WERI-Rb-1 (cell line): ENCODE data around the gene CREG2.

Experiments used
- DNase-seq: peaks from one replicate; pipeline ENCODE4 v3.0.0-alpha.2; 2020
- H3K27ac ChIP-seq: fragments of 250-450 bp; sonication (Bioruptor Pico); 2 replicates; pipeline ENCODE4 v1.5.1; 2020; ENCODE audit warnings: mild to moderate bottlenecking, moderate library complexity
- H3K27me3 ChIP-seq: fragments of 250-450 bp; sonication (Bioruptor Pico); 2 replicates; pipeline ENCODE4 v1.5.1; 2021; ENCODE audit warnings: mild to moderate bottlenecking, low read depth, moderate library complexity; ENCODE audit not compliant: insufficient read depth, severe bottlenecking
- H3K36me3 ChIP-seq: fragments of 250-450 bp; sonication (Bioruptor Pico); 2 replicates; pipeline ENCODE4 v1.5.1; 2020; ENCODE audit warnings: mild to moderate bottlenecking, moderate library complexity
- H3K4me3 ChIP-seq: 2 replicates; pipeline ENCODE4 v1.5.1; 2011; ENCODE audit warnings: low read depth, mild to moderate bottlenecking, control low read depth, low read length
- H3K9me3 ChIP-seq: fragments of 250-450 bp; sonication (Bioruptor Pico); 2 replicates; pipeline ENCODE4 v1.5.1; 2021; ENCODE audit warnings: mild to moderate bottlenecking, moderate library complexity; ENCODE audit not compliant: severe bottlenecking
- CTCF ChIP-seq: IDR thresholded peaks from 2 replicates; pipeline ENCODE4 v1.5.1; 2011; ENCODE audit warnings: low read depth, mild to moderate bottlenecking, control low read depth, inconsistent platforms, low read length

CREG2 gene

DNA sequence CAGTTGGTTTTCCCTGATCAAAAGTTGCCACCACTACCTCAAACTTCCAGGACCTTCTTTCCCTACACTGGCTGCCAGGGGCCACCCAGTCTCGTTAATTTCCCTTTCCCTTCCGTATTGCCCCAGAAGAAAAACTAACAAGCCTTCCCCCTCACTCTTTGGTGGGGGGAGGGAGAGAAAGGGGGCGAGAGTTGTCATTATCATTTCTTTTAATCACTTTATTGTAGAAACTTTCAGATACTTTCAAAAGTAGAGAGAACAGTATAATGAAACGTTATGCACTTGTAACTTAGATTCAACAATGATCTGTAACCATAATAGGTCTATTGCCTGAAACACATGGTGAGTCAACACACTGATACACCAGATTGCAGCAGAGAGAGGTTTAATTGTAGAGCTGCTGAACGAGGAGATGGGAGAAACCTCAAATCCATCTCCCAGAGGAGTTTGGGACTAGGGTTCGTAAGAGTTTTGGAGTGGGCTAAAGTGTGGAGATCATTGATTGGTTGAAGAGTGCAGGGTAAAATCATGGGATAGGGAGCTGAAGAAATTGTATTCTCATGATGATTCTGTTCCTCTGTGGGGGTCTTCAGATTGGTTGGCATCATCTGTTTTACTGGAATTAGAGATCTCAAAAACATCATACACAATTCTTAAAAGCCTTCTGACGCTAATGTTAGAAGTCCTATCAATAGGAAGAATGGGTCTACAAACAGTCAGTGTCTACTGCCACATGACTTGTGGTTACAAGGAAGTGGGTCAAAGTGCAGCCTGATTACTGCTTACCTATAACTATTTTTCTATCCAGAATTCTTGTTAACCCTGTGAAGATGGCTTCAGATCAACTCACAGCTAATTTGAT is 76.2 kb downstream of the CREG2 start:
- DNase-seq: no peak
- Histone ChIP-seq H3K9me3 (no peaks in the 10 kb centered on the region), H3K4me3 (no peak overlapping the region), H3K27me3 (no peaks in the 10 kb centered on the region), H3K27ac (no peak overlapping the region), H3K36me3 (peaks cover 19% of the 10 kb centered on the region)
- no peak for TF ChIP-seq CTCF

DNA sequence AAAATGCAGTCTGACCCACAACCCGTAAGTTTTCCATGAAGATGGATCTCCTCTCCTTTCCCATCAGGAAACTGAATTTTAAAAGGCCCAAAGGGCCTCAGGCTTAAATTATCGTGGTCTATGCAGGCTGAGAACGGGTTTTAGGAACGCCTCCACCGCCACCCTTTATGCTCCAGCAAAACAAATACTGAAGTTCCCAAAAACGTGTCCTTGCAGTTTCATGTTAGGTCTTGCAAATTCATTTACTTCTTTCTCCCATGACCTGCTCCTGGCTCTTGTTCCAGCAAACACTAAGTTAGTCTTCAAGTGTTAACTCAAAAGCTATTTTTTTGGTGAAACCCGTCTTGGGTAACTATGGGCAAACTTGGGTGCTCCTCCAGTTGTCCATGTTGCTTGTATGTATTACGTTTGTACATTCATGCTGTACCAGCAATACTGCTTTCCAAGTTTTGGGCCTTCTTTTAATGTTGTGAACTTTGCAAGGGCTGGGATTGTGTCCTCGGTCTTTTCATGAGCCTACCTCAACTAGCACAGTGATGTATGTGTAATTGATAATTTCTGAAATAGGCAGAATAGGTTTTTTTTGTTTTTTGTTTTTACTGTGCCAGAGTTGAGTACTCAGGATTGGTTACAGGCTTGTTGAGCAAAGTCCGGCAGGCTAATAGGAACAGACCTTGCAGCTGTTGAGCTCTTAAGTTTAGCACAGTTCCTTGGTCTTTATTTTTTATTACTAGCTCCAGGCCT is 77.0 kb downstream of the CREG2 start:
- Histone ChIP-seq H3K9me3 (no peaks in the 10 kb centered on the region), H3K36me3 (peaks cover 24% of the 10 kb centered on the region), H3K4me3 (no peak overlapping the region), H3K27ac (no peak overlapping the region), H3K27me3 (no peaks in the 10 kb centered on the region)
- no peak for TF ChIP-seq CTCF
- no peak for DNase-seq

- no peaks in the 10 kb centered on the region for H3K27me3 ChIP-seq
- H3K36me3 ChIP-seq: peaks cover 32% of the 10 kb centered on the region
- DNase-seq: peak; percentile 91
- TF ChIP-seq CTCF: no peak
- peak within 1 kb of the TSS; percentile 86 for H3K27ac ChIP-seq
- no peaks in the 10 kb centered on the region for H3K9me3 ChIP-seq
- H3K4me3 ChIP-seq: peak within 1 kb of the TSS; percentile 75
Measured at GRCh38 chr2:101308432-101309210, 78.7 kb downstream of the CREG2 start, which contains the start of gene RNF149. TSS of gene RNF149 (minus strand) at chr2:101308701. CDS start at chr2:101308588, 113 bp downstream.

- Histone ChIP-seq H3K27me3 (no peaks in the 10 kb centered on the region), H3K27ac (peak overlapping the region; percentile 86), H3K36me3 (peaks cover 32% of the 10 kb centered on the region), H3K9me3 (no peaks in the 10 kb centered on the region), H3K4me3 (peak overlapping the region; percentile 75)
- no peak for TF ChIP-seq CTCF
- peak; percentile 25 for DNase-seq
Measured at GRCh38 chr2:101307950-101308431, 79.3 kb downstream of the CREG2 start.

DNA sequence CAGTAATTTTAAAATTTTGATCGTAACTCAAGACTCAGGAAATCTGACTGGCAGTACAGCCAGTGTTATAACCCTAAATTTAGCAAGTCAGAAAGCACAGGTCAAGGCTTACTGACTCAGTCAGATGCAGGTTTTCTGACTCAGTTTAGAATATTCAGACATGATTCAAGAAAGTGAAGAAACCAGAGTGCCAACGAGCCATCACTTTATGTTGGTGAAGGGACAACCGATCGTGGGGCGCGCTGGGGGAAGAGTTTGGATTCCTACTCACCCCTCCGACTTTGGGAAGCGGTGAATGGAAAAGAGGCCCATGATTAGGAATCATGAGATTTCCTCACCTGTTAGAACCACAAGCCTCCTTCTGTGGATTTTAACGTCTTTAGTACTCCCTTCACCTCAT is 79.8 kb downstream of the CREG2 start:
- H3K36me3 ChIP-seq: peaks cover 34% of the 10 kb centered on the region
- TF ChIP-seq CTCF: no peak
- H3K27me3 ChIP-seq: no peaks in the 10 kb centered on the region
- H3K4me3 ChIP-seq: peak overlapping the region; percentile 75
- no peak for DNase-seq
- peak overlapping the region; percentile 86 for H3K27ac ChIP-seq
- no peaks in the 10 kb centered on the region for H3K9me3 ChIP-seq
